Neural crest cell (in vitro differentiated cells): ENCODE measurements around the gene BRD1. TPM values are rescaled to one million over a fixed set of nuclear protein-coding genes. Genes with fewer than 3 reads are reported as not detected.

ENCODE experiments used
- DNase-seq: peaks from one replicate; pipeline ENCODE4 v3.0.0; 2021; ENCODE audit warnings: low read depth, mixed read lengths, low spot score
- H3K27ac Mint-ChIP-seq: one replicate; pipeline ENCODE4 v1.8.0; 2021; ENCODE audit warnings: mild to moderate bottlenecking, mixed read lengths; ENCODE audit not compliant: unreplicated experiment
- H3K27me3 Mint-ChIP-seq: 2 replicates; pipeline ENCODE4 v1.8.0; 2021; ENCODE audit warnings: low read depth, mild to moderate bottlenecking, mixed read lengths
- H3K36me3 Mint-ChIP-seq: 2 replicates; pipeline ENCODE4 v1.8.0; 2021; ENCODE audit warnings: low read depth, mild to moderate bottlenecking, mixed read lengths
- H3K4me1 Mint-ChIP-seq: 2 replicates; pipeline ENCODE4 v1.8.0; 2021; ENCODE audit warnings: mixed read lengths
- H3K4me3 Mint-ChIP-seq: one replicate; pipeline ENCODE4 v1.8.0; 2021; ENCODE audit warnings: mild to moderate bottlenecking, mixed read lengths
- H3K9me3 Mint-ChIP-seq: 2 replicates; pipeline ENCODE4 v1.8.0; 2021; ENCODE audit warnings: mixed read lengths
- total RNA-seq: library from RNA; stranded (reverse); gene quantifications from 2 replicates; pipeline ENCODE4 v1.2.1, GENCODE V29; 2021
- TF ChIP-seq, protein P1 (sequence below): fragments of 200-600 bp; sonication (generic); conservative IDR thresholded peaks from 2 replicates; pipeline ENCODE4 v1.5.0; 2021; ENCODE audit warnings: antibody characterized with exemption, mild to moderate bottlenecking

The BRD1 gene
- total RNA-seq, 1 donor from 2014 or later = 59.1 TPM

DNA sequence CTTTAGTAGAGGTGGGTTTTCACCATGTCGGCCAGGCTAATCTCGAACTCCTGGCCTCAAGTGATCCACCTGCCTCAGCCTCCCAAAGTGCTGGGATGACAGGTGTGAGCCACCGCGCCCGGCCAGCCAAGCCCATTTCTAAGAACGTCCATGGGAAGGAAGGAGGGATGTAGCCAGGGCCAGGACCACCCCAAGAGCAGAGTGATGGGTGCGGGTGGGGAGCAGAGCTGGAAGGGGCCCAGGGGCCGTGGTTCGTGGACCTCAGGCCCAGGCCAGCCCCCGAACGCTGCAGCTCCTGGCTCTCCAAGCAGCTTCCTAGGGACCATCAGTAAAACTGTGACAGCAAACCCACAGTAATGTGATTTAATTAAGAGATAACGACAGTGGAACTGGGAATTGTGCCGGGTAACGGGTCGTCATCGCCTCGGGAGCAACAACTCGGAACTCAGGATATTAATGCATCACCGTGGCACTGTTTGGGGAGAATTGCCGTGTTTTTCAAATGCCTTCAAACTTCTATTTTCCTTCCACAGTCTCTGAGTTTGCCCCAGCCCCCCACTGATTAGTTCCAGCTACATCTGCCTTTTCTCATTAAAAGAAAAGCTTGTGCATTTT is 74.3 kb downstream of the BRD1 start:
- no peaks in the 10 kb centered on the region for H3K9me3 Mint-ChIP-seq

GRCh38 chr22:49752598-49753091 is 75.0 kb downstream of the BRD1 start:
- Mint-ChIP-seq H3K9me3 (no peaks in the 10 kb centered on the region), H3K36me3 (peaks cover 4% of the 10 kb centered on the region), H3K4me1 (no peaks in the 10 kb centered on the region), H3K27ac (no peak overlapping the region), H3K4me3 (no peak overlapping the region), H3K27me3 (no peaks in the 10 kb centered on the region)
- no peak for DNase-seq
- TF ChIP-seq, protein P1, sequence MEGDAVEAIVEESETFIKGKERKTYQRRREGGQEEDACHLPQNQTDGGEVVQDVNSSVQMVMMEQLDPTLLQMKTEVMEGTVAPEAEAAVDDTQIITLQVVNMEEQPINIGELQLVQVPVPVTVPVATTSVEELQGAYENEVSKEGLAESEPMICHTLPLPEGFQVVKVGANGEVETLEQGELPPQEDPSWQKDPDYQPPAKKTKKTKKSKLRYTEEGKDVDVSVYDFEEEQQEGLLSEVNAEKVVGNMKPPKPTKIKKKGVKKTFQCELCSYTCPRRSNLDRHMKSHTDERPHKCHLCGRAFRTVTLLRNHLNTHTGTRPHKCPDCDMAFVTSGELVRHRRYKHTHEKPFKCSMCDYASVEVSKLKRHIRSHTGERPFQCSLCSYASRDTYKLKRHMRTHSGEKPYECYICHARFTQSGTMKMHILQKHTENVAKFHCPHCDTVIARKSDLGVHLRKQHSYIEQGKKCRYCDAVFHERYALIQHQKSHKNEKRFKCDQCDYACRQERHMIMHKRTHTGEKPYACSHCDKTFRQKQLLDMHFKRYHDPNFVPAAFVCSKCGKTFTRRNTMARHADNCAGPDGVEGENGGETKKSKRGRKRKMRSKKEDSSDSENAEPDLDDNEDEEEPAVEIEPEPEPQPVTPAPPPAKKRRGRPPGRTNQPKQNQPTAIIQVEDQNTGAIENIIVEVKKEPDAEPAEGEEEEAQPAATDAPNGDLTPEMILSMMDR = no peak

More for the DNA sequence above, 74.3 kb downstream of the BRD1 start:
- TF ChIP-seq, protein P1 = no peak
- Mint-ChIP-seq H3K4me3 (no peak overlapping the region), H3K27me3 (no peaks in the 10 kb centered on the region), H3K36me3 (peaks cover 4% of the 10 kb centered on the region), H3K27ac (no peak overlapping the region), H3K4me1 (no peaks in the 10 kb centered on the region)
- no peak for DNase-seq

DNA sequence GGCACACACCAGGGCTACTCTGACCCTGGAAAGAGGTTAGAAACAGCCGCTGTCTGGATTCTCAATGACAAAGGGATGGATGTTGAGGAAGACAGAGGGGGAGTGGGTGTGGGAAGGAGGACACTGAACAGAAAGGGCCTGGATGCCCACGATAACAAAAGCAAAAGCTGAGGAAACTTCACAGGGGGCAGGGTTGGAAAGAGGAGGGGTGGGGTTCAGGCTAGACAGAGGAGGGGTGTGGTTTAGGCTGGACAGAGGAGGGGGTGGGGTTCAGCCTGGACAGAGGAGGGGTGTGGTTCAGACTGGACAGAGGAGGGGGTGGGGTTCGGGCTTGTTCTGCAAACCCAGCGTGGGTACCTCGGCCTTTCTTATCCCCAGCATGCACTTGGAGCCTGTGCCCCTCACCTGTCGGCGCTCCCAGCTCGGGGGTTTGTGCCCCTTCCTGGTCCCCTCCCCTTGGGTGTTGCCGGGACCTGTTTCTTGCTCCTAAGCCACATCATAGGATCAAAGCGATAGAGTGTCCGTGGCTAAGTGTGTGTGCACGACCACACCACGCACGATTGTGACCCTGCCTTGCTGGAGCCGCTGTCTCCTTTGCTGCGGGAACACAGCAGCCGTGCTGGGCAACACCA is 75.6 kb downstream of the BRD1 start:
- no peaks in the 10 kb centered on the region for H3K27me3 Mint-ChIP-seq
- no peak overlapping the region for H3K27ac Mint-ChIP-seq
- TF ChIP-seq, protein P1 = no peak
- no peak for DNase-seq
- H3K9me3 Mint-ChIP-seq = peaks cover 1% of the 10 kb centered on the region
- no peaks in the 10 kb centered on the region for H3K4me1 Mint-ChIP-seq
- H3K36me3 Mint-ChIP-seq = no peaks in the 10 kb centered on the region
- H3K4me3 Mint-ChIP-seq = no peak overlapping the region

GRCh38 chr22:49751318-49751965 is 76.2 kb downstream of the BRD1 start:
- Mint-ChIP-seq H3K4me1 (no peaks in the 10 kb centered on the region), H3K27me3 (peaks cover under 1% of the 10 kb centered on the region), H3K36me3 (no peaks in the 10 kb centered on the region), H3K9me3 (peaks cover 4% of the 10 kb centered on the region), H3K27ac (no peak overlapping the region), H3K4me3 (no peak overlapping the region)
- TF ChIP-seq, protein P1 = no peak
- DNase-seq = no peak

GRCh38 chr22:49749885-49750510 is 77.7 kb downstream of the BRD1 start:
- no peak overlapping the region for H3K27ac Mint-ChIP-seq
- H3K36me3 Mint-ChIP-seq = no peaks in the 10 kb centered on the region
- TF ChIP-seq, protein P1 = no peak
- H3K9me3 Mint-ChIP-seq = peaks cover 14% of the 10 kb centered on the region
- DNase-seq = no peak
- H3K4me1 Mint-ChIP-seq = no peaks in the 10 kb centered on the region
- H3K4me3 Mint-ChIP-seq = no peak overlapping the region
- peaks cover 8% of the 10 kb centered on the region for H3K27me3 Mint-ChIP-seq
